HEK293 (cell line): ENCODE results near the gene CLDN6.

ENCODE experiments used
- BCL11B ChIP-seq: fragments of 450-650 bp; formaldehyde crosslinking; IDR thresholded peaks from 2 replicates; pipeline ENCODE4 v1.5.1; 2016; ENCODE audit warnings: low read depth, missing biosample characterization, missing genetic modification characterization
- GFI1B ChIP-seq: fragments of 450-650 bp; formaldehyde crosslinking; IDR thresholded peaks from 2 replicates; pipeline ENCODE4 v1.5.1; 2016; ENCODE audit warnings: missing biosample characterization, missing genetic modification characterization
- HOXA7 ChIP-seq: sonication (generic); formaldehyde crosslinking; IDR thresholded peaks from 2 replicates; pipeline ENCODE4 v1.8.1; 2022; ENCODE audit warnings: missing genetic modification reagents, borderline replicate concordance
- KLF8 ChIP-seq: fragments of 450-650 bp; formaldehyde crosslinking; IDR thresholded peaks from 2 replicates; pipeline ENCODE4 v1.5.1; 2016; ENCODE audit warnings: missing biosample characterization, missing genetic modification characterization
- SETDB1 ChIP-seq: IDR thresholded peaks from one replicate; pipeline ENCODE4 v1.6.1; 2017; ENCODE audit warnings: mild to moderate bottlenecking, low read length, moderate library complexity, mixed read lengths; ENCODE audit not compliant: insufficient read length
- TRIM28 ChIP-seq: IDR thresholded peaks from 2 replicates; pipeline ENCODE4 v1.6.1; 2011; ENCODE audit warnings: low read length, control low read depth, borderline replicate concordance
- ZBTB1 ChIP-seq: fragments of 450-650 bp; formaldehyde crosslinking; IDR thresholded peaks from 2 replicates; pipeline ENCODE4 v1.5.1; 2016; ENCODE audit warnings: missing biosample characterization, missing genetic modification characterization
- ZBTB17 ChIP-seq: fragments of 450-650 bp; formaldehyde crosslinking; IDR thresholded peaks from 2 replicates; pipeline ENCODE4 v1.5.1; 2016; ENCODE audit warnings: missing biosample characterization, missing genetic modification characterization
- ZNF155 ChIP-seq: fragments of 450-650 bp; formaldehyde crosslinking; IDR thresholded peaks from 2 replicates; pipeline ENCODE4 v1.5.1; 2016; ENCODE audit warnings: missing biosample characterization, missing genetic modification characterization
- ZNF174 ChIP-seq: fragments of 450-650 bp; formaldehyde crosslinking; IDR thresholded peaks from 2 replicates; pipeline ENCODE4 v1.5.0; 2017; ENCODE audit warnings: missing biosample characterization, mild to moderate bottlenecking, missing genetic modification characterization
- ZNF175 ChIP-seq: fragments of 450-650 bp; formaldehyde crosslinking; IDR thresholded peaks from 2 replicates; pipeline ENCODE4 v1.5.1; 2016; ENCODE audit warnings: missing biosample characterization, missing genetic modification characterization
- ZNF184 ChIP-seq: fragments of 450-650 bp; IDR thresholded peaks from 2 replicates; pipeline ENCODE4 v1.5.1; 2018; ENCODE audit warnings: missing biosample characterization, mild to moderate bottlenecking, missing genetic modification characterization
- ZNF221 ChIP-seq: fragments of 450-650 bp; formaldehyde crosslinking; IDR thresholded peaks from 2 replicates; pipeline ENCODE4 v1.5.1; 2017; ENCODE audit warnings: missing biosample characterization, missing genetic modification characterization, borderline replicate concordance
- ZNF239 ChIP-seq: fragments of 450-650 bp; formaldehyde crosslinking; IDR thresholded peaks from 2 replicates; pipeline ENCODE4 v1.5.1; 2016; ENCODE audit warnings: missing biosample characterization, missing genetic modification characterization
- ZNF311 ChIP-seq: fragments of 450-650 bp; formaldehyde crosslinking; IDR thresholded peaks from 2 replicates; pipeline ENCODE4 v1.5.1; 2017; ENCODE audit warnings: missing biosample characterization, missing genetic modification characterization, borderline replicate concordance
- ZNF354C ChIP-seq: fragments of 450-650 bp; formaldehyde crosslinking; IDR thresholded peaks from 2 replicates; pipeline ENCODE4 v1.5.1; 2016; ENCODE audit warnings: missing biosample characterization, missing genetic modification characterization, low read depth, borderline replicate concordance
- ZNF423 ChIP-seq: fragments of 450-650 bp; formaldehyde crosslinking; IDR thresholded peaks from 2 replicates; pipeline ENCODE4 v1.5.1; 2016; ENCODE audit warnings: missing biosample characterization, missing genetic modification characterization
- ZNF426 ChIP-seq: fragments of 450-650 bp; formaldehyde crosslinking; IDR thresholded peaks from 2 replicates; pipeline ENCODE4 v1.5.1; 2017; ENCODE audit warnings: missing biosample characterization, missing genetic modification characterization, mild to moderate bottlenecking, inconsistent platforms, moderate library complexity
- ZNF530 ChIP-seq: fragments of 450-650 bp; formaldehyde crosslinking; IDR thresholded peaks from 2 replicates; pipeline ENCODE4 v1.5.1; 2016; ENCODE audit warnings: low read depth, missing biosample characterization, missing genetic modification characterization
- ZNF560 ChIP-seq: fragments of 450-650 bp; formaldehyde crosslinking; IDR thresholded peaks from 2 replicates; pipeline ENCODE4 v1.5.1; 2017; ENCODE audit warnings: missing biosample characterization, missing genetic modification characterization, borderline replicate concordance
- ZNF596 ChIP-seq: fragments of 450-650 bp; IDR thresholded peaks from 2 replicates; pipeline ENCODE4 v1.5.0; 2018; ENCODE audit warnings: missing biosample characterization, mild to moderate bottlenecking, missing genetic modification characterization, moderate library complexity
- ZNF623 ChIP-seq: fragments of 450-650 bp; formaldehyde crosslinking; IDR thresholded peaks from 2 replicates; pipeline ENCODE4 v1.5.1; 2016; ENCODE audit warnings: missing biosample characterization, missing genetic modification characterization
- ZNF629 ChIP-seq: fragments of 450-650 bp; formaldehyde crosslinking; IDR thresholded peaks from 2 replicates; pipeline ENCODE4 v1.5.1; 2017; ENCODE audit warnings: missing biosample characterization, missing genetic modification characterization
- ZNF654 ChIP-seq: fragments of 450-650 bp; formaldehyde crosslinking; IDR thresholded peaks from 2 replicates; pipeline ENCODE4 v1.5.1; 2016; ENCODE audit warnings: low read depth, missing biosample characterization, missing genetic modification characterization
- ZNF707 ChIP-seq: fragments of 450-650 bp; formaldehyde crosslinking; IDR thresholded peaks from 2 replicates; pipeline ENCODE4 v1.5.1; 2016; ENCODE audit warnings: missing biosample characterization, missing genetic modification characterization
- ZNF768 ChIP-seq: fragments of 450-650 bp; formaldehyde crosslinking; IDR thresholded peaks from 2 replicates; pipeline ENCODE4 v1.5.1; 2018; ENCODE audit warnings: missing biosample characterization, mild to moderate bottlenecking, missing genetic modification characterization
- ZNF791 ChIP-seq: fragments of 450-650 bp; formaldehyde crosslinking; IDR thresholded peaks from 2 replicates; pipeline ENCODE4 v1.5.1; 2016; ENCODE audit warnings: missing biosample characterization, missing genetic modification characterization
- ZXDB ChIP-seq: fragments of 450-650 bp; formaldehyde crosslinking; IDR thresholded peaks from 2 replicates; pipeline ENCODE4 v1.5.1; 2016; ENCODE audit warnings: missing biosample characterization, missing genetic modification characterization
- TF ChIP-seq, protein P1 (sequence below): fragments of 450-650 bp; formaldehyde crosslinking; conservative IDR thresholded peaks from 2 replicates; pipeline ENCODE4 v1.5.1; 2016; ENCODE audit warnings: low read depth, missing biosample characterization, missing genetic modification characterization
- TF ChIP-seq, protein P2 (sequence below): fragments of 450-650 bp; formaldehyde crosslinking; IDR thresholded peaks from 2 replicates; pipeline ENCODE4 v1.5.1; 2017; ENCODE audit warnings: missing biosample characterization, missing genetic modification characterization
- TF ChIP-seq, protein P3 (sequence below): fragments of 450-650 bp; formaldehyde crosslinking; IDR thresholded peaks from 2 replicates; pipeline ENCODE4 v1.5.1; 2016; ENCODE audit warnings: missing biosample characterization, missing genetic modification characterization
- TF ChIP-seq, protein P4 (sequence below): fragments of 450-650 bp; formaldehyde crosslinking; IDR thresholded peaks from 2 replicates; pipeline ENCODE4 v1.5.1; 2016; ENCODE audit warnings: missing biosample characterization, missing genetic modification characterization

Gene CLDN6

DNA sequence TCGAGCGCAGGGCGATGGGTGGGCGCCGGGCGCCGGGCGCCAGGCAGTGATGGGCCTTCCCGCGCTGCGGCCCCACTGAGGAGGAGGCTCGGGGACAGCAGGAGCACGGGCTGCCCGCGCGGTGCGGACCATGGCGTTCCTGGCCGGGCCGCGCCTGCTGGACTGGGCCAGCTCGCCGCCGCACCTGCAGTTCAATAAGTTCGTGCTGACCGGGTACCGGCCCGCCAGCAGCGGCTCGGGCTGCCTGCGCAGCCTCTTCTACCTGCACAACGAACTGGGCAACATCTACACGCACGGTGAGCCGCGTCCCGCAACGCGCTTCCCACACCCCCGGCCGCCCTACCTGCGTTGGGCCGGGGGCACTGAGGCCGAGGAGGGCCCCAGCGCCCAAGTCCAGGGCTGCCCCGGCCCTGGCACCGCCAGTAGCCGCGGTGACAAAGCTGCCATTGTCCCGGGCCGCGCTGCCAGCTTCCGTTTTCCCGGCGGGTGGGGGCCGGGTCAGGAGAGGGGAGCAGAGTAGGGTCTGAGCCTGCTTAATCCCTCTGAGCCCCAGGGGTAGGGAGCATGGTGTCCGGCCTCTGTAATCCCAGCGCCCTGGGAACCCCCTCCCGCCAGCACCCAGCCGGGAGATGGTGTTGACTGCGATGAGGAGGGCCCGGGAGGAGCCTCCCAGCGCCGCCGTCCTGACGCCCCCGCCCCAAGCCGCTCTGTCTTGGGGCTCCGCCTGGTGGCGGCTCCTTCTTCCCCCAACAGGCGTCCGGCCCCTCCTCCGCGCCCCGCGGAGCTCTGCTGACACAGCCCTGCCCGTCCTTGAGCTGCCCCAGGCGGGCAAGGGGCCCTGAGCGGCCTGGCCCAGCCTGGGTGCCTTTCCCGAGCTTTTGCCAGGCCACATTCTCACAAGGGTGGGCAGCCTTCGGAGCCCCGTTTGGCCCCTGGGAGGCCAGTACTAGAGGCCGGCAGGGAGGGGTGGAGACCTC is 48.1 kb downstream of the CLDN6 start (continued):
- TF ChIP-seq, protein P1, sequence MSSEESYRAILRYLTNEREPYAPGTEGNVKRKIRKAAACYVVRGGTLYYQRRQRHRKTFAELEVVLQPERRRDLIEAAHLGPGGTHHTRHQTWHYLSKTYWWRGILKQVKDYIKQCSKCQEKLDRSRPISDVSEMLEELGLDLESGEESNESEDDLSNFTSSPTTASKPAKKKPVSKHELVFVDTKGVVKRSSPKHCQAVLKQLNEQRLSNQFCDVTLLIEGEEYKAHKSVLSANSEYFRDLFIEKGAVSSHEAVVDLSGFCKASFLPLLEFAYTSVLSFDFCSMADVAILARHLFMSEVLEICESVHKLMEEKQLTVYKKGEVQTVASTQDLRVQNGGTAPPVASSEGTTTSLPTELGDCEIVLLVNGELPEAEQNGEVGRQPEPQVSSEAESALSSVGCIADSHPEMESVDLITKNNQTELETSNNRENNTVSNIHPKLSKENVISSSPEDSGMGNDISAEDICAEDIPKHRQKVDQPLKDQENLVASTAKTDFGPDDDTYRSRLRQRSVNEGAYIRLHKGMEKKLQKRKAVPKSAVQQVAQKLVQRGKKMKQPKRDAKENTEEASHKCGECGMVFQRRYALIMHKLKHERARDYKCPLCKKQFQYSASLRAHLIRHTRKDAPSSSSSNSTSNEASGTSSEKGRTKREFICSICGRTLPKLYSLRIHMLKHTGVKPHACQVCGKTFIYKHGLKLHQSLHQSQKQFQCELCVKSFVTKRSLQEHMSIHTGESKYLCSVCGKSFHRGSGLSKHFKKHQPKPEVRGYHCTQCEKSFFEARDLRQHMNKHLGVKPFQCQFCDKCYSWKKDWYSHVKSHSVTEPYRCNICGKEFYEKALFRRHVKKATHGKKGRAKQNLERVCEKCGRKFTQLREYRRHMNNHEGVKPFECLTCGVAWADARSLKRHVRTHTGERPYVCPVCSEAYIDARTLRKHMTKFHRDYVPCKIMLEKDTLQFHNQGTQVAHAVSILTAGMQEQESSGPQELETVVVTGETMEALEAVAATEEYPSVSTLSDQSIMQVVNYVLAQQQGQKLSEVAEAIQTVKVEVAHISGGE (tag by site-specific recombination) = peak; percentile 25; the same call in 1 of the 2 replicates
- TF ChIP-seq ZNF221 (tag by site-specific recombination) = no peak
- TF ChIP-seq, protein P2, sequence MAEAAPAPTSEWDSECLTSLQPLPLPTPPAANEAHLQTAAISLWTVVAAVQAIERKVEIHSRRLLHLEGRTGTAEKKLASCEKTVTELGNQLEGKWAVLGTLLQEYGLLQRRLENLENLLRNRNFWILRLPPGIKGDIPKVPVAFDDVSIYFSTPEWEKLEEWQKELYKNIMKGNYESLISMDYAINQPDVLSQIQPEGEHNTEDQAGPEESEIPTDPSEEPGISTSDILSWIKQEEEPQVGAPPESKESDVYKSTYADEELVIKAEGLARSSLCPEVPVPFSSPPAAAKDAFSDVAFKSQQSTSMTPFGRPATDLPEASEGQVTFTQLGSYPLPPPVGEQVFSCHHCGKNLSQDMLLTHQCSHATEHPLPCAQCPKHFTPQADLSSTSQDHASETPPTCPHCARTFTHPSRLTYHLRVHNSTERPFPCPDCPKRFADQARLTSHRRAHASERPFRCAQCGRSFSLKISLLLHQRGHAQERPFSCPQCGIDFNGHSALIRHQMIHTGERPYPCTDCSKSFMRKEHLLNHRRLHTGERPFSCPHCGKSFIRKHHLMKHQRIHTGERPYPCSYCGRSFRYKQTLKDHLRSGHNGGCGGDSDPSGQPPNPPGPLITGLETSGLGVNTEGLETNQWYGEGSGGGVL (tag by site-specific recombination) = peak; percentile 86
- TF ChIP-seq GFI1B (tag by site-specific recombination) = no peak
- TF ChIP-seq, protein P3, sequence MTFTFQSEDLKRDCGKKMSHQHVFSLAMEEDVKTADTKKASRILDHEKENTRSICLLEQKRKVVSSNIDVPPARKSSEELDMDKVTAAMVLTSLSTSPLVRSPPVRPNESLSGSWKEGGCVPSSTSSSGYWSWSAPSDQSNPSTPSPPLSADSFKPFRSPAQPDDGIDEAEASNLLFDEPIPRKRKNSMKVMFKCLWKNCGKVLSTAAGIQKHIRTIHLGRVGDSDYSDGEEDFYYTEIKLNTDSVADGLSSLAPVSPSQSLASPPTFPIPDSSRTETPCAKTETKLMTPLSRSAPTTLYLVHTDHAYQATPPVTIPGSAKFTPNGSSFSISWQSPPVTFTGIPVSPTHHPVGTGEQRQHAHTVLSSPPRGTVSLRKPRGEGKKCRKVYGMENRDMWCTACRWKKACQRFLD (tag by site-specific recombination) = peak; percentile 35; the same call in 1 of the 2 replicates
- TF ChIP-seq ZNF184 (tag by site-specific recombination) = 0 out of 2 replicates have a peak, but pooled peaks have one; percentile 23
- TF ChIP-seq ZNF791 (tag by site-specific recombination) = no peak
- no peak for TF ChIP-seq ZNF560 (tag by site-specific recombination)
- peak; percentile 63 for TF ChIP-seq ZXDB (tag by site-specific recombination)
- no peak for TF ChIP-seq HOXA7 (CRISPR knock-in tag)
- no peak for TF ChIP-seq SETDB1
- TF ChIP-seq ZNF175 (tag by site-specific recombination) = no peak
- TF ChIP-seq, protein P4, sequence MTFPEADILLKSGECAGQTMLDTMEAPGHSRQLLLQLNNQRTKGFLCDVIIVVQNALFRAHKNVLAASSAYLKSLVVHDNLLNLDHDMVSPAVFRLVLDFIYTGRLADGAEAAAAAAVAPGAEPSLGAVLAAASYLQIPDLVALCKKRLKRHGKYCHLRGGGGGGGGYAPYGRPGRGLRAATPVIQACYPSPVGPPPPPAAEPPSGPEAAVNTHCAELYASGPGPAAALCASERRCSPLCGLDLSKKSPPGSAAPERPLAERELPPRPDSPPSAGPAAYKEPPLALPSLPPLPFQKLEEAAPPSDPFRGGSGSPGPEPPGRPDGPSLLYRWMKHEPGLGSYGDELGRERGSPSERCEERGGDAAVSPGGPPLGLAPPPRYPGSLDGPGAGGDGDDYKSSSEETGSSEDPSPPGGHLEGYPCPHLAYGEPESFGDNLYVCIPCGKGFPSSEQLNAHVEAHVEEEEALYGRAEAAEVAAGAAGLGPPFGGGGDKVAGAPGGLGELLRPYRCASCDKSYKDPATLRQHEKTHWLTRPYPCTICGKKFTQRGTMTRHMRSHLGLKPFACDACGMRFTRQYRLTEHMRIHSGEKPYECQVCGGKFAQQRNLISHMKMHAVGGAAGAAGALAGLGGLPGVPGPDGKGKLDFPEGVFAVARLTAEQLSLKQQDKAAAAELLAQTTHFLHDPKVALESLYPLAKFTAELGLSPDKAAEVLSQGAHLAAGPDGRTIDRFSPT (tag by site-specific recombination) = peak; percentile 74; the same call in 1 of the 2 replicates
- TF ChIP-seq ZNF530 = no peak
- TF ChIP-seq ZNF174 = no peak
- no peak for TF ChIP-seq ZNF768 (tag by site-specific recombination)
- TF ChIP-seq ZNF707 (tag by site-specific recombination) = no peak
- TF ChIP-seq ZNF239 = no peak
- TF ChIP-seq ZNF623 (tag by site-specific recombination) = no peak
- no peak for TF ChIP-seq TRIM28
- TF ChIP-seq ZNF629 (tag by site-specific recombination) = peak; percentile 59
- no peak for TF ChIP-seq ZNF155
- TF ChIP-seq KLF8 = peak; percentile 88
- no peak for TF ChIP-seq ZNF426 (tag by site-specific recombination)
- TF ChIP-seq ZNF654 (tag by site-specific recombination) = no peak; the same call in 1 of the 2 replicates
- TF ChIP-seq ZNF311 (tag by site-specific recombination) = no peak
- TF ChIP-seq ZNF423 (tag by site-specific recombination) = peak; percentile 65
- TF ChIP-seq BCL11B = peak; percentile 72; the same call in 1 of the 2 replicates
- TF ChIP-seq ZNF596 (tag by site-specific recombination) = no peak
- TF ChIP-seq ZBTB17 (tag by site-specific recombination) = peak; percentile 57
- no peak for TF ChIP-seq ZNF354C (tag by site-specific recombination)
- no peak for TF ChIP-seq ZBTB1 (tag by site-specific recombination)
